Measurements from ENCODE around the gene PSMD8. TPM values are rescaled to one million over a fixed set of nuclear protein-coding genes. Genes with fewer than 3 reads are reported as not detected.

PSMD8 gene
- total RNA-seq, 1 donor from 2014 or later = 197 TPM

DNA sequence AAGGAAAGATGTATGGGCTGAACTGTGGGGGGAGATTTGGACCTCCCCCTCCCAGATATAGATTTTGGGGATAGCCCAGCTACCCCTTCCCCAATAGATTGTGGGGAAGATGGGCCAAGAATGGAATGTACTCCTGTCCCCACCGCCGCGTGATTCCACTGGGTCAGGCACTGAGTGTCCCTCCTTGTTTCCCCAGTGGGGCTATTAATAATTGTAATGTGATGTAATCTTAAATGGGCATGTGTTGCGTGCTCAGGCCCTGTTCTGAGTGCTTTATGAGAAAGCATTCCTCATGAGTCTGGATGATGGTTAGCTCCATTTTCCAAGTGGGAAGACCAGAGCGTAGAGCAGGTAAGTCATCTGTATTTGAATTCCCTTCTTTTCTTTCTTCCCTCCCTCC is 1.4 kb downstream of the PSMD8 start:
- Mint-ChIP-seq H3K4me3 (ENCODE audit: unreplicated experiment) (peak overlapping the region; percentile 98), H3K9me3 (ENCODE audit: low read depth) (no peaks in the 10 kb centered on the region), H3K27ac (ENCODE audit: unreplicated experiment) (peak overlapping the region; percentile 99), H3K4me1 (ENCODE audit: low read depth) (peaks cover 25% of the 10 kb centered on the region), H3K36me3 (ENCODE audit: low read depth) (peaks cover 10% of the 10 kb centered on the region), H3K27me3 (ENCODE audit: low read depth) (no peaks in the 10 kb centered on the region)
- no peak for DNase-seq (ENCODE audit: low spot score)
- TF ChIP-seq, protein P1, sequence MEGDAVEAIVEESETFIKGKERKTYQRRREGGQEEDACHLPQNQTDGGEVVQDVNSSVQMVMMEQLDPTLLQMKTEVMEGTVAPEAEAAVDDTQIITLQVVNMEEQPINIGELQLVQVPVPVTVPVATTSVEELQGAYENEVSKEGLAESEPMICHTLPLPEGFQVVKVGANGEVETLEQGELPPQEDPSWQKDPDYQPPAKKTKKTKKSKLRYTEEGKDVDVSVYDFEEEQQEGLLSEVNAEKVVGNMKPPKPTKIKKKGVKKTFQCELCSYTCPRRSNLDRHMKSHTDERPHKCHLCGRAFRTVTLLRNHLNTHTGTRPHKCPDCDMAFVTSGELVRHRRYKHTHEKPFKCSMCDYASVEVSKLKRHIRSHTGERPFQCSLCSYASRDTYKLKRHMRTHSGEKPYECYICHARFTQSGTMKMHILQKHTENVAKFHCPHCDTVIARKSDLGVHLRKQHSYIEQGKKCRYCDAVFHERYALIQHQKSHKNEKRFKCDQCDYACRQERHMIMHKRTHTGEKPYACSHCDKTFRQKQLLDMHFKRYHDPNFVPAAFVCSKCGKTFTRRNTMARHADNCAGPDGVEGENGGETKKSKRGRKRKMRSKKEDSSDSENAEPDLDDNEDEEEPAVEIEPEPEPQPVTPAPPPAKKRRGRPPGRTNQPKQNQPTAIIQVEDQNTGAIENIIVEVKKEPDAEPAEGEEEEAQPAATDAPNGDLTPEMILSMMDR (IDR thresholded peaks at IDR 0.05) = no peak

- Mint-ChIP-seq H3K36me3 (ENCODE audit: low read depth) (peaks cover 14% of the 10 kb centered on the region), H3K27ac (ENCODE audit: unreplicated experiment) (peak overlapping the region; percentile 55), H3K9me3 (ENCODE audit: low read depth) (no peaks in the 10 kb centered on the region), H3K4me3 (ENCODE audit: unreplicated experiment) (peak overlapping the region; percentile 51), H3K4me1 (ENCODE audit: low read depth) (peaks cover 25% of the 10 kb centered on the region), H3K27me3 (ENCODE audit: low read depth) (no peaks in the 10 kb centered on the region)
- TF ChIP-seq, protein P1 (IDR thresholded peaks at IDR 0.05) = no peak
- DNase-seq (ENCODE audit: low spot score) = no peak
Measured at GRCh38 chr19:38376576-38376975, 2.2 kb downstream of the PSMD8 start.

DNA sequence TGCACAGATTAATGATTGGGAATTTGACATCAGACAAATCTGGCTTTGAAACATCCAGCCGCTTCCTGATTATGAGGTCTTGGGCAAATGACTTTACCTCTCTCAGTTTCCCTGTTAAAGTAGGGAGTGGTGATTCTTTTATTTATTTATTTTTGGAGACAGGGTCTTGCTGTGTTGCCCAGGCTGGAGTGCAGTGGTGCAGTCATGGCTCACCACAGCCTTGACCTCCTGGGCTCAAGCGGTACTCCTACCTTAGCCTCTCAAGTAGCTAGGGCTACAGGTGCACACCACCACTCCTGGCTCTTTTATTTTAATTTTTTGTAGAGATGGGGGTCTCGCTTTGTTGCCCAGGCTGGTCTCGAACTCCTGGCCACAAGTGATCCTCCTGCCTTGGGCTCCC is 2.7 kb downstream of the PSMD8 start:
- H3K4me1 Mint-ChIP-seq (ENCODE audit: low read depth) = peaks cover 25% of the 10 kb centered on the region
- no peak overlapping the region for H3K4me3 Mint-ChIP-seq (ENCODE audit: unreplicated experiment)
- H3K9me3 Mint-ChIP-seq (ENCODE audit: low read depth) = no peaks in the 10 kb centered on the region
- TF ChIP-seq, protein P1 (IDR thresholded peaks at IDR 0.05) = no peak
- peaks cover 19% of the 10 kb centered on the region for H3K36me3 Mint-ChIP-seq (ENCODE audit: low read depth)
- no peak overlapping the region for H3K27ac Mint-ChIP-seq (ENCODE audit: unreplicated experiment)
- H3K27me3 Mint-ChIP-seq (ENCODE audit: low read depth) = no peaks in the 10 kb centered on the region
- no peak for DNase-seq (ENCODE audit: low spot score)

DNA sequence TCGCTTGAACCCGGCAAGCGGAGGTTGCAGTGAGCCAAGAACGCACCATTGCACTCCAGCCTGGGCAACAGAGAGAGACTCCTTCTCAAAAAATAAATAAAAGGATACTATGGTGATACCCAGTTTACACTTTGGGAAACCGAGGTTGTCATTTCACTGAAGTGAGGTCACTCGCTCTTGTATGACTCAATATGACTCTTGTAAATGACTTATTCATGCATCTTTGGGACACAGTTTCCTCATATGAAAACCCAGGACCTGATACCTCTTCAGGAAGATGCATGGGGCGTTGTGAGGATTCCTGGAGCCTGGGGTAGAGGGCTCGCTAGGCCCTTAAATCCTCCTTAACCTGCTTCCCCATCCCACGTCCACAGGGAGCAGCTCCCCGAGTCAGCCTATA is 4.5 kb downstream of the PSMD8 start:
- Mint-ChIP-seq H3K4me3 (ENCODE audit: unreplicated experiment) (no peak overlapping the region), H3K27me3 (ENCODE audit: low read depth) (no peaks in the 10 kb centered on the region), H3K9me3 (ENCODE audit: low read depth) (no peaks in the 10 kb centered on the region), H3K36me3 (ENCODE audit: low read depth) (peaks cover 24% of the 10 kb centered on the region), H3K4me1 (ENCODE audit: low read depth) (peaks cover 24% of the 10 kb centered on the region), H3K27ac (ENCODE audit: unreplicated experiment) (no peak overlapping the region)
- DNase-seq (ENCODE audit: low spot score) = no peak
- TF ChIP-seq, protein P1 (IDR thresholded peaks at IDR 0.05) = no peak

DNA sequence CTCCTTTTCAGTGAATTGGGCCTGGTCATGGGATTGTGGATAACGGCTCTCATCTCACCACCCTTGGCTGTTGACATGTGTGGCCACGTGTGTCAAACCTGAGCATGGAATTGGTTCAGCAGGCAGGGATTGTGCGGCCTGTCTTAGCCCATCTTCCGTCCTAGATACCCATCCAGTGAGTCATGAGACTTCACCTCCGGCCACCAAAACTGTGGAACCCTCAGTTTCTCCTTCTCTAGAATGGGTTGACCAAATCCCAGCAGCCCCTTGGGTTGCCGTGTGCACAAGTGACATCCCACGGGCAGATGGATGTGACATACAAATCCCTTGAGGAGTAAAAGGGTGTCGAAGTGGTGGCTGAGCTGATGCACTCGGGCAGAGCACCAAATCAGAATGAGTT is 6.8 kb downstream of the PSMD8 start:
- H3K27ac Mint-ChIP-seq (ENCODE audit: unreplicated experiment) = no peak overlapping the region
- H3K27me3 Mint-ChIP-seq (ENCODE audit: low read depth) = no peaks in the 10 kb centered on the region
- H3K9me3 Mint-ChIP-seq (ENCODE audit: low read depth) = no peaks in the 10 kb centered on the region
- TF ChIP-seq, protein P1 (IDR thresholded peaks at IDR 0.05) = no peak
- peaks cover 24% of the 10 kb centered on the region for H3K36me3 Mint-ChIP-seq (ENCODE audit: low read depth)
- no peak overlapping the region for H3K4me3 Mint-ChIP-seq (ENCODE audit: unreplicated experiment)
- H3K4me1 Mint-ChIP-seq (ENCODE audit: low read depth) = peaks cover 8% of the 10 kb centered on the region
- no peak for DNase-seq (ENCODE audit: low spot score)

Measured in chondrocyte (in vitro differentiated cells).